ENCODE results near the gene KCNQ1. TPM values are rescaled to one million over a fixed set of nuclear protein-coding genes. Genes with fewer than 3 reads are reported as not detected.

The KCNQ1 gene
- total RNA-seq, 1 donor from 2014 or later = 3.4 TPM

DNA sequence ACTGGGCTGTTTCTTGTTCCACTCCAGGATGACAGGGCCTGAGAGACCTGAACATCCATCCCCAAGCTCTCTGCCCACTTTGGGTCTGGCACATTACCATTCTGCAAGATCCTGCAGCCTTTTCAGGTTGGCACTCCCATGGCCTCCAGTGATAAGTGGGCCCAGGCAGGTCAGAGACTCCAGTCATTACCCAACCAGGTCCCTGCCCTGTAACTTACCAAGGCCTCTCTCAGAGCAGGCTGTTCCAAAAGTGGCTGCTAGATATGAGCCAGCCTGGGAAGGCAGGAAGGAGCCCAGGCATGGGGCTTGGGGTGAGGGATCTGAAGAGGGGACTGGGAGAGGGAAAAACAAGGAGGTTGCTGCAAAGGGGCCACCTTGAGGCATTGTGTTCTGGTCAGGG lies 219.1 kb downstream of the KCNQ1 start:
- no peak overlapping the region for H3K27ac Mint-ChIP-seq
- no peaks in the 10 kb centered on the region for H3K4me1 Mint-ChIP-seq (ENCODE audit: low read depth)
- H3K36me3 Mint-ChIP-seq (ENCODE audit: low read depth) = peaks cover 2% of the 10 kb centered on the region
- peaks cover 22% of the 10 kb centered on the region for H3K9me3 Mint-ChIP-seq
- DNase-seq (ENCODE audit: low spot score) = no peak
- intact Hi-C loops (cut with micrococcal nuclease) = no loop called here
- no peaks in the 10 kb centered on the region for H3K27me3 Mint-ChIP-seq (ENCODE audit: low read depth)
- no peak overlapping the region for H3K4me3 Mint-ChIP-seq (ENCODE audit: low read depth)

DNA sequence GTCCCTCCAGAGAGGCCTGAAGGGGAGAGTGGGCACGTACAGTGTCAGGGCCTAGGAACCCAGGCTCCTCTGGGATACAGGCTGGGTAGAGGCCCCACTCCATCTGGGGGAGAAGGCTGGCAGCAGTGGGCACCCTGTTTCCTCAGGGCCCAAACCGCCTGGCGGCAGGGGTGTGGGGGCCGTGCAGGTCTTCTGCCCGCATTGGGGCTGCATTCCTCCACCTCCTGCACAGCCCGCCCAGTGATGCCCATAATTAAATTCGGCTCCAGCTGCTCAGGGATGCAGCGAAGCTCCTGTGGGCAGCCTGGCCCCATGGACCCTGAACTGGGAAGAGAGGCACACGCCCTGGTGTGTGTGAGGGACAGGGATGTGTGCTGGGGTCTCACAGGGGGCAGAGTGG lies 219.6 kb downstream of the KCNQ1 start:
- H3K9me3 Mint-ChIP-seq = peaks cover 17% of the 10 kb centered on the region
- H3K27me3 Mint-ChIP-seq (ENCODE audit: low read depth) = no peaks in the 10 kb centered on the region
- H3K36me3 Mint-ChIP-seq (ENCODE audit: low read depth) = peaks cover 2% of the 10 kb centered on the region
- no peaks in the 10 kb centered on the region for H3K4me1 Mint-ChIP-seq (ENCODE audit: low read depth)
- H3K4me3 Mint-ChIP-seq (ENCODE audit: low read depth) = no peak overlapping the region
- H3K27ac Mint-ChIP-seq = no peak overlapping the region
- DNase-seq (ENCODE audit: low spot score) = no peak
- intact Hi-C loops (cut with micrococcal nuclease) = no loop called here

- DNase-seq (ENCODE audit: low spot score) = no peak
- intact Hi-C loops (cut with micrococcal nuclease) = no loop called here
- H3K4me1 Mint-ChIP-seq (ENCODE audit: low read depth) = no peaks in the 10 kb centered on the region
- peaks cover 2% of the 10 kb centered on the region for H3K36me3 Mint-ChIP-seq (ENCODE audit: low read depth)
- H3K27me3 Mint-ChIP-seq (ENCODE audit: low read depth) = no peaks in the 10 kb centered on the region
- no peak overlapping the region for H3K4me3 Mint-ChIP-seq (ENCODE audit: low read depth)
- peaks cover 14% of the 10 kb centered on the region for H3K9me3 Mint-ChIP-seq
- no peak overlapping the region for H3K27ac Mint-ChIP-seq
Measured at GRCh38 chr11:2664791-2665525, 220.2 kb downstream of the KCNQ1 start.

- intact Hi-C loops (cut with micrococcal nuclease) = no loop called here
- peaks cover 2% of the 10 kb centered on the region for H3K36me3 Mint-ChIP-seq (ENCODE audit: low read depth)
- no peak for DNase-seq (ENCODE audit: low spot score)
Measured at GRCh38 chr11:2665526-2666400, 221.0 kb downstream of the KCNQ1 start.

DNA sequence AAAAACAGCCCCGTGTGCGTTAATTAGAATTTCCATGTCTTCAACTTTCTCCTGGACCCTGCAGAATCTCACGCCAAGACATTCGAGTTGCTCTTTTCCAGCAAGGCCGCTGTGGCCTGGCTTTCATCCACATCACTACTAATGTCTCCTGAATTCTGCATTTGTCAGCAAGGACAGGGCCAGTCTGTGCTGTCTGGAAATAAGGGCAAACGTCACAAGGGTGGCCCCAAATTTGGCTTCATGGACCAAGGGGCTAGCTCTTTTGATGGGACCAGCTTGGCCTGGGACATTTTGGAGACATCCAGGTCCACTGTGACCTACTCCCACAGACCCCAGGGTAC lies 221.6 kb downstream of the KCNQ1 start:
- H3K27me3 Mint-ChIP-seq (ENCODE audit: low read depth) = no peaks in the 10 kb centered on the region
- intact Hi-C loops (cut with micrococcal nuclease) = no loop called here
- no peak overlapping the region for H3K27ac Mint-ChIP-seq
- no peaks in the 10 kb centered on the region for H3K4me1 Mint-ChIP-seq (ENCODE audit: low read depth)
- no peaks in the 10 kb centered on the region for H3K9me3 Mint-ChIP-seq
- DNase-seq (ENCODE audit: low spot score) = no peak
- H3K4me3 Mint-ChIP-seq (ENCODE audit: low read depth) = no peak overlapping the region
- H3K36me3 Mint-ChIP-seq (ENCODE audit: low read depth) = peaks cover 2% of the 10 kb centered on the region

More at GRCh38 chr11:2665526-2666400, 221.0 kb downstream of the KCNQ1 start:
- Mint-ChIP-seq H3K4me1 (ENCODE audit: low read depth) (no peaks in the 10 kb centered on the region), H3K9me3 (peaks cover 6% of the 10 kb centered on the region), H3K27me3 (ENCODE audit: low read depth) (no peaks in the 10 kb centered on the region), H3K27ac (no peak overlapping the region), H3K4me3 (ENCODE audit: low read depth) (no peak overlapping the region)

DNA sequence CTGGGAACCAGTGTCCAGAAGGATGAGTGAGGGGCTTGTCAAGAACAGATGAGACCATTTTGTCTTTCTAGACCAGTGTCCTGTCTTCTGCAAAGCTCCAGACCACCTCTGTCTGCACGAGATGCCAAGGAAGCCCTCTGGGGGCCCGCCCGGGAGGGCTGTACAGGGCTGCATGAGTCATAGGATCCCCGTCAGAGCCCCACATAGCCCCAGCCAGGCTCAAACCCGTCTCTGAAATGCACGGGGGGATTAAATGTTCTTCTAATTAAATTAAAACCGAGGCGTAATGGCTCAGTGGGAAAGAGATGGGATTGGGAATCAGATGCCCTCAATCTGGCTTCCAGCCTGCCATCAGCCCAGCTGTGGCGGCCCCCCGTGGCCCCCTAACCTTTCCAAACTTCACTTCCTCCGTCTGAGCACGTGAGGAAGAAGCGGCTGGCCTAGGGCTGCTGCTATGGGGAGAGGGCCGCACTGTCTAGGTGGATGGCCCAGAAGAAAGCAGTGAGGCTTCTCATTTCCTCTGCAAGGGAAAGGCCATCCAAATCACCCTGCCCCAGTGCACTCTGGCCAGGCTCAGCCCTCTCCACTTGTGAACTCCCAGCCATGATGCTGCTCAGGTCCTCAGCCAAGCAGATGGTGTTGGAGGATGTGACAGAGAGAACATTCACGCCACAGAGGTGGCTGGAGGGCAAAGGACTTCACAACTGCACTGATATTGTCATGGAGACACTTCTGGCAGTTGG lies 222.2 kb downstream of the KCNQ1 start:
- intact Hi-C loops (cut with micrococcal nuclease) = no loop called here
- Mint-ChIP-seq H3K27ac (no peak overlapping the region), H3K27me3 (ENCODE audit: low read depth) (no peaks in the 10 kb centered on the region), H3K9me3 (no peaks in the 10 kb centered on the region), H3K4me3 (ENCODE audit: low read depth) (no peak overlapping the region), H3K36me3 (ENCODE audit: low read depth) (peaks cover 2% of the 10 kb centered on the region), H3K4me1 (ENCODE audit: low read depth) (no peaks in the 10 kb centered on the region)
- no peak for DNase-seq (ENCODE audit: low spot score)

DNA sequence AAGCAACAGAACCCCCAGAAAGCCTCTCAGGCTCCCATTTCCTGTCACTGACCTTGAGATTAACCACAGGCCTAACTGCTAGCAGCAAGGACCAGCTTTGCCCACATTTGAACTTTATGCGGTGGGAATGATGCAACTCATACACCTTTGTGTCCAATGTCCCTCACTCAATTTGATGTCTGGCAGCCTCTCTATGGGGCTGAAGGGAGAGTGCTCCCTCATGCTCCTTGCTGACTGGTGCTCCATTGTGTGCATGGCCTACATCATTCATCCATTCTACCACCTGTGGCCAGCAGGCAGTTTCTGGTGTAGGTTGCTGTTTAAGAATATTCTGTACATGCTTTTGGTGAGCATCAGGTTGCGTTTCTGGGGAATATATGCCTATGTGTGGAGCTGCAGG lies 223.1 kb downstream of the KCNQ1 start:
- DNase-seq (ENCODE audit: low spot score) = no peak
- H3K9me3 Mint-ChIP-seq = no peaks in the 10 kb centered on the region
- peaks cover 2% of the 10 kb centered on the region for H3K36me3 Mint-ChIP-seq (ENCODE audit: low read depth)
- H3K4me1 Mint-ChIP-seq (ENCODE audit: low read depth) = no peaks in the 10 kb centered on the region
- H3K4me3 Mint-ChIP-seq (ENCODE audit: low read depth) = no peak overlapping the region
- intact Hi-C loops (cut with micrococcal nuclease) = no loop called here
- no peak overlapping the region for H3K27ac Mint-ChIP-seq
- H3K27me3 Mint-ChIP-seq (ENCODE audit: low read depth) = no peaks in the 10 kb centered on the region

- no peak overlapping the region for H3K27ac Mint-ChIP-seq
- H3K27me3 Mint-ChIP-seq (ENCODE audit: low read depth) = no peaks in the 10 kb centered on the region
- intact Hi-C loops (cut with micrococcal nuclease) = no loop called here
- no peak overlapping the region for H3K4me3 Mint-ChIP-seq (ENCODE audit: low read depth)
- no peaks in the 10 kb centered on the region for H3K4me1 Mint-ChIP-seq (ENCODE audit: low read depth)
- DNase-seq (ENCODE audit: low spot score) = no peak
- H3K36me3 Mint-ChIP-seq (ENCODE audit: low read depth) = no peaks in the 10 kb centered on the region
- H3K9me3 Mint-ChIP-seq = no peaks in the 10 kb centered on the region
Measured at GRCh38 chr11:2668876-2669275, 224.1 kb downstream of the KCNQ1 start.

GRCh38 chr11:2669634-2670469 lies 225.0 kb downstream of the KCNQ1 start:
- no peaks in the 10 kb centered on the region for H3K27me3 Mint-ChIP-seq (ENCODE audit: low read depth)
- no peak overlapping the region for H3K4me3 Mint-ChIP-seq (ENCODE audit: low read depth)
- no peak for DNase-seq (ENCODE audit: low spot score)
- H3K4me1 Mint-ChIP-seq (ENCODE audit: low read depth) = no peaks in the 10 kb centered on the region
- intact Hi-C loops (cut with micrococcal nuclease) = no loop called here
- no peak overlapping the region for H3K27ac Mint-ChIP-seq
- H3K9me3 Mint-ChIP-seq = no peaks in the 10 kb centered on the region
- H3K36me3 Mint-ChIP-seq (ENCODE audit: low read depth) = no peaks in the 10 kb centered on the region

- DNase-seq (ENCODE audit: low spot score) = peak; percentile 2
- no peaks in the 10 kb centered on the region for H3K4me1 Mint-ChIP-seq (ENCODE audit: low read depth)
- H3K36me3 Mint-ChIP-seq (ENCODE audit: low read depth) = no peaks in the 10 kb centered on the region
- no peak overlapping the region for H3K27ac Mint-ChIP-seq
- no peaks in the 10 kb centered on the region for H3K27me3 Mint-ChIP-seq (ENCODE audit: low read depth)
- H3K9me3 Mint-ChIP-seq = no peaks in the 10 kb centered on the region
- intact Hi-C loops (cut with micrococcal nuclease) = no loop called here
- no peak overlapping the region for H3K4me3 Mint-ChIP-seq (ENCODE audit: low read depth)
Measured at GRCh38 chr11:2670541-2671100, 225.8 kb downstream of the KCNQ1 start.

DNA sequence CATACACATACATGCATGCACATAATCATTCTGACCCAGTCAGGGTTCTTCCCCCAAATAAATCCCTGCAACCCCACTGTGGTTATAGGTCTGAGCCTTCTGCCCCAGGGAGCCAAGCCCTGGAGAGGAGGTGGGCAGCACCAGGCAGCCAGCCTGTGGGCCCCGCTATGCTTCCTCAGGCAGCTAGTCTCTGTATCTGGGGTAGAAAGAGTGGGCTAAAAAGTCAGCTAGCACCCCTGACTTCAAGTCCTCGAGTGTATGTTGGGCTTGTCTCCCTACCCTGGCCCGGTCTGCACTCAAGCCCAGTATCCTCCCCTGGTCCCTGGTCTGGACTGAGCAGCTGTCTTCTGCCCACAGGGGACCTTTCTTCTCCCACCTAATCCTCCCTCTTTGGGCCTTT lies 226.9 kb downstream of the KCNQ1 start:
- DNase-seq (ENCODE audit: low spot score) = peak; percentile 2
- intact Hi-C loops (cut with micrococcal nuclease) = no loop called here
- Mint-ChIP-seq H3K9me3 (no peaks in the 10 kb centered on the region), H3K4me1 (ENCODE audit: low read depth) (no peaks in the 10 kb centered on the region), H3K27me3 (ENCODE audit: low read depth) (no peaks in the 10 kb centered on the region), H3K27ac (no peak overlapping the region), H3K36me3 (ENCODE audit: low read depth) (no peaks in the 10 kb centered on the region), H3K4me3 (ENCODE audit: low read depth) (no peak overlapping the region)
